Gastrocnemius medialis (tissue), 4 donors: ENCODE measurements around the gene MYH7B.

Experiments
- POLR2A ChIP-seq, 2 donors: fragments of 450-650 bp; IDR thresholded peaks; one replicate each; pipeline ENCODE4 v1.6.1; 2017; ENCODE audit warnings: antibody characterized with exemption in 2 of 2, mild to moderate bottlenecking in 2 of 2, moderate library complexity in 2 of 2
- TF ChIP-seq, protein P1 (sequence below), 5 experiments: fragments of 450-650 bp in 3 of 5; fragments of 200-600 bp in 2 of 5; sonication (generic) in 2 of 5; IDR thresholded peaks in 4 of 5; conservative IDR thresholded peaks in 1 of 5; 1 replicate in 4 of 5; 2 replicates in 1 of 5; pipeline ENCODE4 v1.5.1; 2016 to 2019; ENCODE audit warnings: antibody characterized with exemption in 5 of 5, mild to moderate bottlenecking in 3 of 5, moderate library complexity in 3 of 5

DNA sequence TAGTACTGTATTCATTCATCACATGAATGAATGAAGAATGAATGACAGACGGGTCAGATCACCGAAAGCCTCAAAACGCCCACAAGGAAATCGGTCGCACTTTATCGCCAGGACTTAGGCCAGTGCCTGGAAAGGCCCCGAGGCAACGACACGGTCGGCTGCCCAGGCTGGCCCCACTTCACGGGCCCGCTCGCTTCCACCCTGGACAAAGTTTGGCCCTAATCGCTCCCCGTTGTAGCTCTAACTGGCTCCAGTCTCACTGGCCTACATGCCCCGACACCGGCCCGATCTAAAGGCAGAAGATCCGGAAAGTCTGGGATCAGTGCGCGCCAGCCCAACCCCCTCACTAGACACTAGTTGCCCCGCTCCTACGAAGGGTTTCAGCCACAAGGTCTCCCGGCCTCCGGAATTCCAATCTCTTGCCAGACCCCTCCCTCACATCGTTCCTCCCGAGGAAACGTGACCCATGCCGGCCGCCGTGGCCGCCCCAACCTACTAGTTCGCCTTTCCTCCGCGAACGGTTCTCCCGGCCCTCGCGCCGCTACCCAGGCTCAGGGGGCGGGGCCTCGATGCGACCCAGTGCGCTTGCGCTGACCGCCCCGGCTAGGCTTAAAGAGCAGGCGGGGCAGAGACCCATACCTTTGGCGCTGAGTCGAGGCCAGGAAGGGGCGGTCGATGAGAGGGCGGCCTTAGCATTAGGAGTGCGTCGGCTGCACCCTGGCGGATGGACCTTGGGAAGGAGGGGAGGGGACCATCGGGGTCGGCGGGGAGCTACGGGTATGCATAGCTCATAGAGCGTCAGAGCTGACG lies at the start of gene MYH7B, which contains the start of gene GSS:
- TF ChIP-seq, protein P1, sequence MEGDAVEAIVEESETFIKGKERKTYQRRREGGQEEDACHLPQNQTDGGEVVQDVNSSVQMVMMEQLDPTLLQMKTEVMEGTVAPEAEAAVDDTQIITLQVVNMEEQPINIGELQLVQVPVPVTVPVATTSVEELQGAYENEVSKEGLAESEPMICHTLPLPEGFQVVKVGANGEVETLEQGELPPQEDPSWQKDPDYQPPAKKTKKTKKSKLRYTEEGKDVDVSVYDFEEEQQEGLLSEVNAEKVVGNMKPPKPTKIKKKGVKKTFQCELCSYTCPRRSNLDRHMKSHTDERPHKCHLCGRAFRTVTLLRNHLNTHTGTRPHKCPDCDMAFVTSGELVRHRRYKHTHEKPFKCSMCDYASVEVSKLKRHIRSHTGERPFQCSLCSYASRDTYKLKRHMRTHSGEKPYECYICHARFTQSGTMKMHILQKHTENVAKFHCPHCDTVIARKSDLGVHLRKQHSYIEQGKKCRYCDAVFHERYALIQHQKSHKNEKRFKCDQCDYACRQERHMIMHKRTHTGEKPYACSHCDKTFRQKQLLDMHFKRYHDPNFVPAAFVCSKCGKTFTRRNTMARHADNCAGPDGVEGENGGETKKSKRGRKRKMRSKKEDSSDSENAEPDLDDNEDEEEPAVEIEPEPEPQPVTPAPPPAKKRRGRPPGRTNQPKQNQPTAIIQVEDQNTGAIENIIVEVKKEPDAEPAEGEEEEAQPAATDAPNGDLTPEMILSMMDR (IDR thresholded peaks at IDR 0.05 in 4 of 5, conservative IDR thresholded peaks at IDR 0.05 in 1 of 5), result peak; percentile 53 to 74 (median 64)
- peak; percentile 79 to 91 for TF ChIP-seq POLR2A (IDR thresholded peaks at IDR 0.05)
